Cardiac fibroblast (primary cell): Measurements from ENCODE around the gene MEI1.

ENCODE experiments used
- DNase-seq, 2 donors: peaks; one replicate each; pipeline versions ENCODE4 v3.0.0 to v3.0.0-alpha.2; 2010; ENCODE audit warnings: low read depth in 2 of 2
- H3K4me3 ChIP-seq, 2 donors: replicated peaks in 1 of 2; 1 replicate in 1 of 2; 2 replicates in 1 of 2; pipeline ENCODE4 v1.5.1; 2011; ENCODE audit warnings: low read depth in 2 of 2, low read length in 2 of 2, mild to moderate bottlenecking in 2 of 2, moderate library complexity in 1 of 2
- TF ChIP-seq, protein P1 (sequence below): IDR thresholded peaks from one replicate; pipeline ENCODE4 v1.5.1; 2011; ENCODE audit warnings: low read depth, mild to moderate bottlenecking, low read length, inconsistent platforms

The MEI1 gene

DNA sequence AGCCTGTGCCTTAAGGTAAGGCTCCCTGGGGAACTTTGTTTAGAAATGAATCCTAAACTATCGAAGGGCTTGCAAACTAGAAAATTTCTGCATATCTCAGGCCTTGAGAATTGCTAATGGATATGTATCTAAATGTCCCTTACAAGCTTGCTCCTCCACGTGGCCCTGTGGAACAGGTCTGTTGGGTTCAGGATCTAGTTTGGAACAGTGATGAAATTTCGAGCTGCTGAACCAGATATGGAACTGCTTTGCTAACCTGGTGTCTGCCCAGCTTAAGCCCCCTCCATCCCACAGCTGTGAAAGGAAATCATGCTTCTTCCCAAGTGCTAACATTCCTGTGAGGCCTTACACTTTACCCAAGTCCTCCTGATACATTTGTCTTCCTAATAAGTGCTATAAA lies 145.2 kb downstream of the MEI1 start:
- TF ChIP-seq, protein P1, sequence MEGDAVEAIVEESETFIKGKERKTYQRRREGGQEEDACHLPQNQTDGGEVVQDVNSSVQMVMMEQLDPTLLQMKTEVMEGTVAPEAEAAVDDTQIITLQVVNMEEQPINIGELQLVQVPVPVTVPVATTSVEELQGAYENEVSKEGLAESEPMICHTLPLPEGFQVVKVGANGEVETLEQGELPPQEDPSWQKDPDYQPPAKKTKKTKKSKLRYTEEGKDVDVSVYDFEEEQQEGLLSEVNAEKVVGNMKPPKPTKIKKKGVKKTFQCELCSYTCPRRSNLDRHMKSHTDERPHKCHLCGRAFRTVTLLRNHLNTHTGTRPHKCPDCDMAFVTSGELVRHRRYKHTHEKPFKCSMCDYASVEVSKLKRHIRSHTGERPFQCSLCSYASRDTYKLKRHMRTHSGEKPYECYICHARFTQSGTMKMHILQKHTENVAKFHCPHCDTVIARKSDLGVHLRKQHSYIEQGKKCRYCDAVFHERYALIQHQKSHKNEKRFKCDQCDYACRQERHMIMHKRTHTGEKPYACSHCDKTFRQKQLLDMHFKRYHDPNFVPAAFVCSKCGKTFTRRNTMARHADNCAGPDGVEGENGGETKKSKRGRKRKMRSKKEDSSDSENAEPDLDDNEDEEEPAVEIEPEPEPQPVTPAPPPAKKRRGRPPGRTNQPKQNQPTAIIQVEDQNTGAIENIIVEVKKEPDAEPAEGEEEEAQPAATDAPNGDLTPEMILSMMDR: no peak
- no peak overlapping the region for H3K4me3 ChIP-seq
- DNase-seq: no peak

DNA sequence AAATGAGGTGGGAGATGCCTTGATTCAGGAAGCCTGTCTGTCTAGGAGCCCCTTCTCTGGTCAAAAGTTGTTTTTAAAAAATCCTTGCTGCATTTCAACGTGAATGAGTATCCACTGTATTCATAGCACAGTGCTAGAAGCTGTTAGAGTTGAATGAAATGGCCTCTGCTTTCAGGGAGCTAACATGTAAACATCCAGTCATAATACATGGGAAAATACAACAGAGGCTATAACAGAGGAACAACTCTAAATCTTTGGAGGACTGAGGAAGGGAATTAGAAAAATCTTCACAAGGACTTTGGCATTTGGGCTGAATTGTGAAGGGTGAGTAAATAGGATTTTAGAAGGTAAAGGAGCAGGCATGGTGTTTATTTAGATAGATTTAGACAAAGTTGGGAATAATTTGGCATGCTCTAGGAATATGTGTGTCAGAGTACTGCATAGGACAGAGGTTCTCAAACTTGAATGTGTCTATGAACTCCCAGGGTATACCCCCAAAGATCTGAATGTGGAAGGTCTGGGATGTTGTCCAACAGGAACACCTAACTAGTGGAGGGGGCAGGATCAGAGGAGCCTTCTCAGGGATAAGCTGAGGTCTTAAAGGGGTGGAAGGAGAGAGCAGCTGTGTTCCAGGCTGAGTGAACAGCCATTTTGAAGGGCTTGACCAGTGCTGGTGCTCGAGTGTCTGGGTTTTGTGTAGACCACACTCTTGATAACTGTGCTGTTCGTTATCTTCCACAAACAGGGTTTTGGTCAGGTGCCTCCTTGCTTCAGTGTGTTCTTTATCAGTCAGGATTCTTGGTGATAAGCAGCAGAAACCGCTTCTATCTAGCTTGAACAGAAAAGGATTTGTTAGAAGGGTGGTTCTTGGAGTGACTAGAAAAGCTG lies 146.3 kb downstream of the MEI1 start:
- TF ChIP-seq, protein P1: no peak
- no peak for DNase-seq
- no peak overlapping the region for H3K4me3 ChIP-seq

DNA sequence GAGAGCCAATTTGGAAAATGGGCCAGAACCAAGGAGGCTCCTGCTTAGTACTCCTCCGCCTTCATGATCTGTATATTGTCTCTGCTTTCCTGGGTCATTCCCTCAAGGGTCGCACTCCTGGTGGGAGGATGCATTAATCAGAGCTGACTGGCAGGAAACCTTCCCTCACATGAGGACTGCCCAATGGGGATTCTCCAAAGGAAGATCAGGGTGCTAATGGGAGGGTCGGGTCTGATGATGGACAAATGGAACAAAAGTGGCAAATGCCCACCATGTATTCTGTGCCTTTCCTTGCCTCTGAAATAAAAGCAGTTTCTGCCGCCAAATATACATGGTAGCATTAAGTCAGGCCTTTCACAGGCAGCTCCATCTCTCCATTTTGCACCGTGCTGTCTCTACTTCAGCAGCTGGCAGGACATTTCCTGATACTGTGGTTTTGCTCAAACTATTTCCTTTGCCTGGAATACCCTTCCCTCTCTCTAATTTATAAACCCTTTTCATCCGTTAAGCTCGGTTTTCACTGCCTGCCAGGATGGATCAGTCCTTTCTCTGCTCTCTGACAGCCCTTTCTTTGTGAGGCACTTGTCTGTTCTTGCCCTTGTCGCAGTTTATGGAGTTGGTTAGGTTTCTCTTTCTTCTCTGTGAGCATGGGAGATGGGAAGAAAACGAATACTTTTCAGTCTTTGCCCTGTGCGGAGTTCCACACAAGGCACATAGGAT lies 147.1 kb downstream of the MEI1 start:
- TF ChIP-seq, protein P1: no peak
- H3K4me3 ChIP-seq: no peak overlapping the region
- DNase-seq: no peak

DNA sequence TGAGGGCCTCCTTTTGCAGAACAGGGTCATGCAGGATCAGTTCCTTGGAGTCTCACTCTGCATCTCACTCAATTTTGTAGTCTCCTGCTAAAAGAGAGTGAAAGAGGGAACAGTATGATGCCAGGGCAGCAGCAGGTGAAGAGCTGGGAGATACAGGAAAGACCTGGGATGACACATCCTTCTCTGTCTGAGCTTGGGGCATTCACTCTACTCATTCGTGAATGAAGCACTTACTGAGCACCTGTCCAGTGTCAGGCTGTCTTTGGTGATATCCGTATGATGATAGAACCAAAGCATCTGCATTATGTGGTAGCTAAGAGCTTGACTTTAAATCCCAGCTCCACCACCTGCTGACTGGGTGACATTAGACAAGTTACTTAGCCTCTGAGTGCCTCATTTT lies 148.0 kb downstream of the MEI1 start:
- no peak for DNase-seq
- TF ChIP-seq, protein P1: no peak
- no peak overlapping the region for H3K4me3 ChIP-seq

DNA sequence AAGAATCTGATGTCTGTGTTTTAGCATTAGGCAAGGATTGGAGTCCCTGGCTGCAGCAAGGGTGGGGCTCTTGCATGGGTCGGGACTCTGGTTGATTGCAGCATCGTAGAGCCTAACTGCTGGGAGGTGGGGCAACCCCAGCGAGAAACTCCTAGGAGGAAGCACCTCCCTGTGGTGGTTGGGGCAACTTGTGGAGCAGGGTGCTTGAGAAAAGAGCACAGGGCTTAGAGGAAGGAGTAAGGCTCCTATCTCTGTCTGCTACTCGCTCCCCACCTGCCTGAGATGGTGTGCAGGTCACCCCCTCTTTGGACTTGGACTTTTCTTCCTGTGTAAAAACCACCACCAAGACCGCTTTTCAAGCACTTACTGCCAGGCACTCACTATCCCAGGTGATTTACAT lies 149.2 kb downstream of the MEI1 start:
- H3K4me3 ChIP-seq: no peak overlapping the region
- peak in 1 of 2 donors; percentile 25 for DNase-seq
- TF ChIP-seq, protein P1: no peak
